IMR-90 (cell line): ENCODE results near the gene CFAP221. TPM values are rescaled to one million over a fixed set of nuclear protein-coding genes. Genes with fewer than 3 reads are reported as not detected.

ENCODE experiments used
- ATAC-seq: fragments of 200-7000 bp; cut with Tn5 transposase; 2 replicates; pipeline ENCODE4 v1.9.1; 2020; ENCODE audit warnings: low read depth, mild to moderate bottlenecking, moderate library complexity
- BruUV-seq: library from RNA; stranded (reverse); fragments of 400-500 nt; replicated peaks from 2 replicates; lab custom pipeline; 2021; lab: Mats Ljungman, UMichigan
- CTCF ChIA-PET: fragments of 300-600 bp; formaldehyde crosslinking; extraction: SDS; loops from one replicate; lab custom pipeline; 2021; ENCODE audit warnings: antibody characterized with exemption; lab: Yijun Ruan, JAX
- POLR2A ChIA-PET: fragments of 300-600 bp; sonication (Branson Sonifier 250); formaldehyde crosslinking; loops from one replicate; lab custom pipeline; 2022; ENCODE audit warnings: antibody characterized with exemption; ENCODE audit not compliant: unreplicated experiment; lab: Charles Lee
- DNase-seq: peaks from one replicate; pipeline ENCODE4 v3.0.0; 2013
- H2AFZ ChIP-seq: replicated peaks from 2 replicates; pipeline ENCODE3; 2013; ENCODE audit warnings: low read length, mild to moderate bottlenecking; ENCODE audit not compliant: poor library complexity
- H2AK5ac ChIP-seq: 2 replicates; pipeline ENCODE4 v1.6.1; 2013; ENCODE audit warnings: low read depth, low read length, inconsistent platforms
- H2AK9ac ChIP-seq: replicated peaks from 2 replicates; pipeline ENCODE3; 2013; ENCODE audit warnings: mild to moderate bottlenecking, low read depth, low read length, moderate library complexity; ENCODE audit not compliant: poor library complexity
- H2BK120ac ChIP-seq: 2 replicates; pipeline ENCODE4 v1.6.1; 2013; ENCODE audit warnings: low read depth, low read length, inconsistent platforms
- H2BK15ac ChIP-seq: 3 replicates; pipeline ENCODE4 v1.6.1; 2013; ENCODE audit warnings: low read depth, low read length, inconsistent platforms
- H2BK20ac ChIP-seq: 2 replicates; pipeline ENCODE4 v1.6.1; 2013; ENCODE audit warnings: low read depth, mild to moderate bottlenecking, inconsistent platforms, low read length, moderate library complexity
- H2BK5ac ChIP-seq: 2 replicates; pipeline ENCODE4 v1.6.1; 2013; ENCODE audit warnings: mild to moderate bottlenecking, low read depth, low read length, inconsistent platforms; ENCODE audit not compliant: poor library complexity, severe bottlenecking
- H3K14ac ChIP-seq: replicated peaks from 2 replicates; pipeline ENCODE4 v1.6.1; 2013; ENCODE audit warnings: low read depth, low read length, inconsistent platforms
- H3K18ac ChIP-seq: 2 replicates; pipeline ENCODE4 v1.6.1; 2013; ENCODE audit warnings: low read depth, low read length, control low read depth
- H3K23ac ChIP-seq: 2 replicates; pipeline ENCODE4 v1.6.1; 2013; ENCODE audit warnings: low read depth, low read length, inconsistent platforms
- H3K27ac ChIP-seq: 2 replicates; pipeline ENCODE4 v1.5.1; 2013; ENCODE audit warnings: mild to moderate bottlenecking, control low read depth, low read length; ENCODE audit not compliant: insufficient read depth
- H3K27me3 ChIP-seq: 2 replicates; pipeline ENCODE4 v1.6.1; 2013; ENCODE audit warnings: low read length; ENCODE audit not compliant: control insufficient read depth, insufficient read depth
- H3K36me3 ChIP-seq: 2 replicates; pipeline ENCODE4 v1.6.1; 2013; ENCODE audit warnings: low read length, mixed read lengths; ENCODE audit not compliant: control insufficient read depth, insufficient read depth
- H3K4ac ChIP-seq: 2 replicates; pipeline ENCODE4 v1.6.1; 2013; ENCODE audit warnings: low read depth, low read length, inconsistent platforms
- H3K4me1 ChIP-seq: 2 replicates; pipeline ENCODE4 v1.6.1; 2013; ENCODE audit warnings: low read length, mixed read lengths; ENCODE audit not compliant: control insufficient read depth, insufficient read depth
- H3K4me2 ChIP-seq: 2 replicates; pipeline ENCODE4 v1.6.1; 2013; ENCODE audit warnings: low read depth, mild to moderate bottlenecking, control low read depth, low read length, moderate library complexity
- H3K4me3 ChIP-seq: 2 replicates; pipeline ENCODE4 v1.5.1; 2013; ENCODE audit warnings: low read depth, mild to moderate bottlenecking, control low read depth, low read length, moderate library complexity; ENCODE audit not compliant: insufficient read depth
- H3K56ac ChIP-seq: 2 replicates; pipeline ENCODE4 v1.6.1; 2013; ENCODE audit warnings: low read length, inconsistent platforms; ENCODE audit not compliant: insufficient read depth; ENCODE audit errors: extremely low read depth
- H3K79me1 ChIP-seq, 2 experiments: 2 replicates each; pipeline ENCODE4 v1.6.1; 2013; ENCODE audit warnings: low read length in 2 of 2, inconsistent platforms in 1 of 2, low read depth in 1 of 2
- H3K9ac ChIP-seq: 2 replicates; pipeline ENCODE4 v1.6.1; 2013; ENCODE audit warnings: low read depth, low read length, control low read depth
- H3K9me1 ChIP-seq: 2 replicates; pipeline ENCODE4 v1.6.1; 2013; ENCODE audit warnings: low read length, inconsistent platforms; ENCODE audit not compliant: insufficient read depth
- H3K9me3 ChIP-seq: 2 replicates; pipeline ENCODE4 v1.6.1; 2013; ENCODE audit warnings: low read length; ENCODE audit not compliant: control insufficient read depth, insufficient read depth
- H4K20me1 ChIP-seq: 2 replicates; pipeline ENCODE4 v1.6.1; 2013; ENCODE audit warnings: low read length, inconsistent platforms; ENCODE audit not compliant: insufficient read depth
- H4K5ac ChIP-seq: 2 replicates; pipeline ENCODE4 v1.6.1; 2013; ENCODE audit warnings: mild to moderate bottlenecking, low read depth, low read length, control low read depth
- H4K8ac ChIP-seq, 2 experiments: 2 replicates each; pipeline ENCODE4 v1.6.1; 2013; ENCODE audit warnings: low read depth in 2 of 2, low read length in 2 of 2, control low read depth in 1 of 2, inconsistent platforms in 1 of 2
- H4K91ac ChIP-seq: 2 replicates; pipeline ENCODE4 v1.6.1; 2013; ENCODE audit warnings: low read depth, low read length, inconsistent platforms; ENCODE audit not compliant: insufficient read depth
- BHLHE40 ChIP-seq: fragments of 150-350 bp; IDR thresholded peaks from 2 replicates; pipeline ENCODE4 v1.6.1; 2016; ENCODE audit warnings: mild to moderate bottlenecking, low read depth, low read length
- CEBPB ChIP-seq: IDR thresholded peaks from 2 replicates; pipeline ENCODE4 v1.6.1; 2012; ENCODE audit warnings: low read depth, low read length, improper control_type of control experiment
- CHD1 ChIP-seq: IDR thresholded peaks from 2 replicates; pipeline ENCODE4 v1.6.1; 2012; ENCODE audit warnings: low read depth, low read length, improper control_type of control experiment
- FOS ChIP-seq: fragments of 150-350 bp; IDR thresholded peaks from 2 replicates; pipeline ENCODE4 v1.6.1; 2016; ENCODE audit warnings: low read depth, low read length
- MAZ ChIP-seq: IDR thresholded peaks from 2 replicates; pipeline ENCODE4 v1.6.1; 2012; ENCODE audit warnings: low read depth, mild to moderate bottlenecking, low read length, improper control_type of control experiment, moderate library complexity, borderline replicate concordance
- RAD21 ChIP-seq: IDR thresholded peaks from 2 replicates; pipeline ENCODE4 v1.6.1; 2012; ENCODE audit warnings: low read length, improper control_type of control experiment
- RCOR1 ChIP-seq: IDR thresholded peaks from 2 replicates; pipeline ENCODE4 v1.6.1; 2012; ENCODE audit warnings: mild to moderate bottlenecking, low read length, improper control_type of control experiment; ENCODE audit not compliant: insufficient replicate concordance
- RFX5 ChIP-seq: IDR thresholded peaks from 2 replicates; pipeline ENCODE4 v1.8.0; 2012; ENCODE audit warnings: low read depth, mild to moderate bottlenecking, low read length, moderate library complexity
- WGBS, 2 experiments: methylation state at CpG; one replicate each; pipeline versions ENCODE4 v1.1.5 to v1.1.7; 2013; ENCODE audit warnings: missing lambda C conversion rate in 2 of 2; ENCODE audit not compliant: insufficient read length in 1 of 2; ENCODE audit errors: extremely low coverage in 2 of 2; 5-methylcytosine and 5-hydroxymethylcytosine counted together
- dilution Hi-C: fragments of 300-500 bp; cut with HindIII; formaldehyde crosslinking; loops from one replicate; pipeline ENCODE4 v1.14.3; 2018; ENCODE audit warnings: low sequenced_read_pairs; ENCODE audit not compliant: unreplicated experiment
- in situ Hi-C: fragments of 300-500 bp; cut with MboI; formaldehyde crosslinking; loops from 3 replicates; pipeline ENCODE4 v1.14.3; 2019; ENCODE audit warnings: low sequenced_read_pairs, inconsistent platforms, mixed read lengths
- intact Hi-C: fragments of 100-400 bp; cut with micrococcal nuclease; formaldehyde crosslinking; loops from 2 replicates; pipeline ENCODE4 v1.10.0; 2022
- polyA plus RNA-seq, 3 experiments: library from polyadenylated mRNA; depleted of rRNA; stranded (reverse); fragments of >200 nt; gene quantifications; 2 replicates each; pipeline ENCODE4 v1.2.3, GENCODE V29; 2012; ENCODE audit warnings: low replicate concordance in 1 of 3
- total RNA-seq: library from RNA; depleted of rRNA; stranded (reverse); fragments of >200 nt; gene quantifications from 2 replicates; pipeline ENCODE4 v1.2.3, GENCODE V29; 2012
- TF ChIP-seq, protein P1 (sequence below): fragments of 150-350 bp; IDR thresholded peaks from 2 replicates; pipeline ENCODE4 v1.6.1; 2017; ENCODE audit warnings: mild to moderate bottlenecking, antibody characterized with exemption, low read length, low read depth
- TF ChIP-seq, protein P2 (sequence below): fragments of 150-350 bp; IDR thresholded peaks from 2 replicates; pipeline ENCODE4 v1.6.1; 2016; ENCODE audit warnings: low read depth, mild to moderate bottlenecking, low read length, moderate library complexity, borderline replicate concordance

The CFAP221 gene
- total and polyA plus RNA-seq, 2 of the 4 experiments (the other 2 are of a cell fraction) = not detected

DNA sequence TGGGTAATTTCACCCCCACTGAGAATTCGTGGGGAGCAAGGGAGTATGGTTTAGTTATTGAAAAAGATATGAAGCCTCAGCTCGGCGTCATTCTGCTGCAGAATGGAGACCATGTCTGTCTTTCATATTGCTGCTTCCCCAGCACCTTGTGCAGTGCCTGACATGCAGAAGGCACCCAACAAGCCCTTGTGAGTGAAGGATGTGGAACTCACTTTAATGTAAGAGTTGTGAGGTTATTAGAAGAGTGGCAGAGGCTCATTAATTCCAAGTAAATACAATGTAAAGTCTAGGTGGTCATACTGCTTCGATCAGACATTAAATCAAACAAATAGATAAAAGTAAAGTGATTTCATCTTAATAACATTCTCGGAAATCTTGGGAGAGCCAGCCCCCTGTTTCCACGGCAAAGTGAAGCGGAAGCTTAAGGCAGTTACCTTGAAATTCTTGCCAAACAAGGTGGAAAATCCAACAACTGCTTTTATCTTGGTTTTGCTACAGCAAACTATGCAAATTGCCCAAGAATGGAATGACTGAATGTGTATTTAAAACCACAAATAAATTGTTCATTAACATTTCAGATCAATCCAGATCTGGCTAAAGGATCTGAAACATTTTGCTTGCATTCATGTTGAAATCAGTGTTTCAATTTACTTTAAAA is 9.6 kb downstream of the CFAP221 start:
- H3K9ac ChIP-seq = no peak overlapping the region
- ATAC-seq (no peak), DNase-seq (no peak)
- no peak for TF ChIP-seq RCOR1
- TF ChIP-seq, protein P1, sequence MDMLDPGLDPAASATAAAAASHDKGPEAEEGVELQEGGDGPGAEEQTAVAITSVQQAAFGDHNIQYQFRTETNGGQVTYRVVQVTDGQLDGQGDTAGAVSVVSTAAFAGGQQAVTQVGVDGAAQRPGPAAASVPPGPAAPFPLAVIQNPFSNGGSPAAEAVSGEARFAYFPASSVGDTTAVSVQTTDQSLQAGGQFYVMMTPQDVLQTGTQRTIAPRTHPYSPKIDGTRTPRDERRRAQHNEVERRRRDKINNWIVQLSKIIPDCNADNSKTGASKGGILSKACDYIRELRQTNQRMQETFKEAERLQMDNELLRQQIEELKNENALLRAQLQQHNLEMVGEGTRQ = no peak
- no peak for TF ChIP-seq RAD21
- TF ChIP-seq CEBPB = no peak
- TF ChIP-seq RFX5 = no peak
- no peak for TF ChIP-seq FOS
- TF ChIP-seq, protein P2, sequence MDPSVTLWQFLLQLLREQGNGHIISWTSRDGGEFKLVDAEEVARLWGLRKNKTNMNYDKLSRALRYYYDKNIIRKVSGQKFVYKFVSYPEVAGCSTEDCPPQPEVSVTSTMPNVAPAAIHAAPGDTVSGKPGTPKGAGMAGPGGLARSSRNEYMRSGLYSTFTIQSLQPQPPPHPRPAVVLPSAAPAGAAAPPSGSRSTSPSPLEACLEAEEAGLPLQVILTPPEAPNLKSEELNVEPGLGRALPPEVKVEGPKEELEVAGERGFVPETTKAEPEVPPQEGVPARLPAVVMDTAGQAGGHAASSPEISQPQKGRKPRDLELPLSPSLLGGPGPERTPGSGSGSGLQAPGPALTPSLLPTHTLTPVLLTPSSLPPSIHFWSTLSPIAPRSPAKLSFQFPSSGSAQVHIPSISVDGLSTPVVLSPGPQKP = no peak
- no peak for TF ChIP-seq MAZ
- no peak for TF ChIP-seq BHLHE40
- TF ChIP-seq CHD1 = no peak
- no peaks in the 10 kb centered on the region for H3K9me3 ChIP-seq
- no peaks in the 10 kb centered on the region for H4K20me1 ChIP-seq
- no peak overlapping the region for H3K56ac ChIP-seq
- CTCF ChIA-PET = no interaction called here
- dilution Hi-C loops (no loop called here), intact Hi-C loops (no loop called here), in situ Hi-C loops (no loop called here)
- no peak overlapping the region for H2AFZ ChIP-seq
- no peak overlapping the region for H3K23ac ChIP-seq
- H3K4me1 ChIP-seq = no peaks in the 10 kb centered on the region
- POLR2A ChIA-PET = no interaction called here
- H2BK120ac ChIP-seq = no peak overlapping the region
- H3K36me3 ChIP-seq = no peaks in the 10 kb centered on the region
- H4K91ac ChIP-seq = no peak overlapping the region
- H3K79me1 ChIP-seq = no peaks in the 10 kb centered on the region
- H2AK5ac ChIP-seq = no peak overlapping the region
- no peaks in the 10 kb centered on the region for H3K27me3 ChIP-seq
- no TSS peak for BruUV-seq
- H2BK20ac ChIP-seq = no peak overlapping the region
- H3K18ac ChIP-seq = no peak overlapping the region
- no peak overlapping the region for H2AK9ac ChIP-seq
- H4K8ac ChIP-seq = no peak overlapping the region
- no peak overlapping the region for H3K14ac ChIP-seq
- no peaks in the 10 kb centered on the region for H3K9me1 ChIP-seq
- H3K27ac ChIP-seq = no peak overlapping the region
- no peak overlapping the region for H3K4ac ChIP-seq
- no peak overlapping the region for H3K4me2 ChIP-seq
- no peak overlapping the region for H4K5ac ChIP-seq
- no peak overlapping the region for H2BK5ac ChIP-seq
- H3K4me3 ChIP-seq = no peak overlapping the region
- WGBS, 2 experiments = no CpG with 5 or more reads among the region's 7 CpGs
- no peak overlapping the region for H2BK15ac ChIP-seq
